IMR-90 (cell line): Measurements from ENCODE around the gene C3orf18. TPM values are rescaled to one million over a fixed set of nuclear protein-coding genes. Genes with fewer than 3 reads are reported as not detected.

Source experiments
- ATAC-seq: fragments of 200-7000 bp; cut with Tn5 transposase; 2 replicates; pipeline ENCODE4 v1.9.1; 2020; ENCODE audit warnings: low read depth, mild to moderate bottlenecking, moderate library complexity
- BruUV-seq: library from RNA; stranded (reverse); fragments of 400-500 nt; replicated peaks from 2 replicates; lab custom pipeline; 2021; lab: Mats Ljungman, UMichigan
- CTCF ChIA-PET: fragments of 300-600 bp; formaldehyde crosslinking; extraction: SDS; loops from one replicate; lab custom pipeline; 2021; ENCODE audit warnings: antibody characterized with exemption; lab: Yijun Ruan, JAX
- POLR2A ChIA-PET: fragments of 300-600 bp; sonication (Branson Sonifier 250); formaldehyde crosslinking; loops from one replicate; lab custom pipeline; 2022; ENCODE audit warnings: antibody characterized with exemption; ENCODE audit not compliant: unreplicated experiment; lab: Charles Lee
- DNase-seq: peaks from one replicate; pipeline ENCODE4 v3.0.0; 2013
- H2AFZ ChIP-seq: replicated peaks from 2 replicates; pipeline ENCODE3; 2013; ENCODE audit warnings: low read length, mild to moderate bottlenecking; ENCODE audit not compliant: poor library complexity
- H2AK5ac ChIP-seq: 2 replicates; pipeline ENCODE4 v1.6.1; 2013; ENCODE audit warnings: low read depth, low read length, inconsistent platforms
- H2AK9ac ChIP-seq: replicated peaks from 2 replicates; pipeline ENCODE3; 2013; ENCODE audit warnings: mild to moderate bottlenecking, low read depth, low read length, moderate library complexity; ENCODE audit not compliant: poor library complexity
- H2BK120ac ChIP-seq: 2 replicates; pipeline ENCODE4 v1.6.1; 2013; ENCODE audit warnings: low read depth, low read length, inconsistent platforms
- H2BK15ac ChIP-seq: 3 replicates; pipeline ENCODE4 v1.6.1; 2013; ENCODE audit warnings: low read depth, low read length, inconsistent platforms
- H2BK20ac ChIP-seq: 2 replicates; pipeline ENCODE4 v1.6.1; 2013; ENCODE audit warnings: low read depth, mild to moderate bottlenecking, inconsistent platforms, low read length, moderate library complexity
- H2BK5ac ChIP-seq: 2 replicates; pipeline ENCODE4 v1.6.1; 2013; ENCODE audit warnings: mild to moderate bottlenecking, low read depth, low read length, inconsistent platforms; ENCODE audit not compliant: poor library complexity, severe bottlenecking
- H3K14ac ChIP-seq: replicated peaks from 2 replicates; pipeline ENCODE4 v1.6.1; 2013; ENCODE audit warnings: low read depth, low read length, inconsistent platforms
- H3K18ac ChIP-seq: 2 replicates; pipeline ENCODE4 v1.6.1; 2013; ENCODE audit warnings: low read depth, low read length, control low read depth
- H3K23ac ChIP-seq: 2 replicates; pipeline ENCODE4 v1.6.1; 2013; ENCODE audit warnings: low read depth, low read length, inconsistent platforms
- H3K27ac ChIP-seq: 2 replicates; pipeline ENCODE4 v1.5.1; 2013; ENCODE audit warnings: mild to moderate bottlenecking, control low read depth, low read length; ENCODE audit not compliant: insufficient read depth
- H3K27me3 ChIP-seq: 2 replicates; pipeline ENCODE4 v1.6.1; 2013; ENCODE audit warnings: low read length; ENCODE audit not compliant: control insufficient read depth, insufficient read depth
- H3K36me3 ChIP-seq: 2 replicates; pipeline ENCODE4 v1.6.1; 2013; ENCODE audit warnings: low read length, mixed read lengths; ENCODE audit not compliant: control insufficient read depth, insufficient read depth
- H3K4ac ChIP-seq: 2 replicates; pipeline ENCODE4 v1.6.1; 2013; ENCODE audit warnings: low read depth, low read length, inconsistent platforms
- H3K4me1 ChIP-seq: 2 replicates; pipeline ENCODE4 v1.6.1; 2013; ENCODE audit warnings: low read length, mixed read lengths; ENCODE audit not compliant: control insufficient read depth, insufficient read depth
- H3K4me2 ChIP-seq: 2 replicates; pipeline ENCODE4 v1.6.1; 2013; ENCODE audit warnings: low read depth, mild to moderate bottlenecking, control low read depth, low read length, moderate library complexity
- H3K4me3 ChIP-seq: 2 replicates; pipeline ENCODE4 v1.5.1; 2013; ENCODE audit warnings: low read depth, mild to moderate bottlenecking, control low read depth, low read length, moderate library complexity; ENCODE audit not compliant: insufficient read depth
- H3K56ac ChIP-seq: 2 replicates; pipeline ENCODE4 v1.6.1; 2013; ENCODE audit warnings: low read length, inconsistent platforms; ENCODE audit not compliant: insufficient read depth; ENCODE audit errors: extremely low read depth
- H3K79me1 ChIP-seq, 2 experiments: 2 replicates each; pipeline ENCODE4 v1.6.1; 2013; ENCODE audit warnings: low read length in 2 of 2, inconsistent platforms in 1 of 2, low read depth in 1 of 2
- H3K9ac ChIP-seq: 2 replicates; pipeline ENCODE4 v1.6.1; 2013; ENCODE audit warnings: low read depth, low read length, control low read depth
- H3K9me1 ChIP-seq: 2 replicates; pipeline ENCODE4 v1.6.1; 2013; ENCODE audit warnings: low read length, inconsistent platforms; ENCODE audit not compliant: insufficient read depth
- H3K9me3 ChIP-seq: 2 replicates; pipeline ENCODE4 v1.6.1; 2013; ENCODE audit warnings: low read length; ENCODE audit not compliant: control insufficient read depth, insufficient read depth
- H4K20me1 ChIP-seq: 2 replicates; pipeline ENCODE4 v1.6.1; 2013; ENCODE audit warnings: low read length, inconsistent platforms; ENCODE audit not compliant: insufficient read depth
- H4K5ac ChIP-seq: 2 replicates; pipeline ENCODE4 v1.6.1; 2013; ENCODE audit warnings: mild to moderate bottlenecking, low read depth, low read length, control low read depth
- H4K8ac ChIP-seq, 2 experiments: 2 replicates each; pipeline ENCODE4 v1.6.1; 2013; ENCODE audit warnings: low read depth in 2 of 2, low read length in 2 of 2, control low read depth in 1 of 2, inconsistent platforms in 1 of 2
- H4K91ac ChIP-seq: 2 replicates; pipeline ENCODE4 v1.6.1; 2013; ENCODE audit warnings: low read depth, low read length, inconsistent platforms; ENCODE audit not compliant: insufficient read depth
- BHLHE40 ChIP-seq: fragments of 150-350 bp; IDR thresholded peaks from 2 replicates; pipeline ENCODE4 v1.6.1; 2016; ENCODE audit warnings: mild to moderate bottlenecking, low read depth, low read length
- CTCF ChIP-seq: conservative IDR thresholded peaks from 2 replicates; pipeline ENCODE4 v1.5.1; 2012; ENCODE audit warnings: mild to moderate bottlenecking, low read depth, low read length, improper control_type of control experiment
- NFE2L2 ChIP-seq: fragments of 150-350 bp; IDR thresholded peaks from 2 replicates; pipeline ENCODE4 v1.6.1; 2016; ENCODE audit warnings: low read depth, mild to moderate bottlenecking, low read length
- POLR2A ChIP-seq: IDR thresholded peaks from 2 replicates; pipeline ENCODE4 v1.6.1; 2012; ENCODE audit warnings: mild to moderate bottlenecking, low read depth, low read length
- RFX5 ChIP-seq: IDR thresholded peaks from 2 replicates; pipeline ENCODE4 v1.8.0; 2012; ENCODE audit warnings: low read depth, mild to moderate bottlenecking, low read length, moderate library complexity
- SMC3 ChIP-seq: fragments of 150-350 bp; IDR thresholded peaks from 2 replicates; pipeline ENCODE4 v1.6.1; 2016; ENCODE audit warnings: low read depth, mild to moderate bottlenecking, antibody characterized with exemption, low read length, moderate library complexity
- WGBS, 2 experiments: methylation state at CpG; one replicate each; pipeline versions ENCODE4 v1.1.5 to v1.1.7; 2013; ENCODE audit warnings: missing lambda C conversion rate in 2 of 2; ENCODE audit not compliant: insufficient read length in 1 of 2; ENCODE audit errors: extremely low coverage in 2 of 2; 5-methylcytosine and 5-hydroxymethylcytosine counted together
- dilution Hi-C: fragments of 300-500 bp; cut with HindIII; formaldehyde crosslinking; loops from one replicate; pipeline ENCODE4 v1.14.3; 2018; ENCODE audit warnings: low sequenced_read_pairs; ENCODE audit not compliant: unreplicated experiment
- in situ Hi-C: fragments of 300-500 bp; cut with MboI; formaldehyde crosslinking; loops from 3 replicates; pipeline ENCODE4 v1.14.3; 2019; ENCODE audit warnings: low sequenced_read_pairs, inconsistent platforms, mixed read lengths
- intact Hi-C: fragments of 100-400 bp; cut with micrococcal nuclease; formaldehyde crosslinking; loops from 2 replicates; pipeline ENCODE4 v1.10.0; 2022
- polyA plus RNA-seq, 3 experiments: library from polyadenylated mRNA; depleted of rRNA; stranded (reverse); fragments of >200 nt; gene quantifications; 2 replicates each; pipeline ENCODE4 v1.2.3, GENCODE V29; 2012; ENCODE audit warnings: low replicate concordance in 1 of 3
- total RNA-seq: library from RNA; depleted of rRNA; stranded (reverse); fragments of >200 nt; gene quantifications from 2 replicates; pipeline ENCODE4 v1.2.3, GENCODE V29; 2012

C3orf18 gene
- total and polyA plus RNA-seq, 2 of the 4 experiments (the other 2 are of a cell fraction) = 6.8 to 10.6 TPM

GRCh38 chr3:50575372-50575771, 7.8 kb upstream of the C3orf18 start:
- Histone ChIP-seq H2BK15ac (no peak overlapping the region), H3K27ac (no peak overlapping the region), H3K4me1 (no peaks in the 10 kb centered on the region; the same call in 1 of the 2 replicates), H2AK9ac (peak overlapping the region; percentile 79), H3K18ac (no peak overlapping the region), H3K56ac (no peak overlapping the region), H2AK5ac (no peak overlapping the region), H4K91ac (no peak overlapping the region), H3K27me3 (no peaks in the 10 kb centered on the region), H3K14ac (no peak overlapping the region), H2BK120ac (no peak overlapping the region), H3K9ac (no peak overlapping the region), H3K4me2 (no peak overlapping the region), H4K8ac (no peak overlapping the region), H3K9me3 (no peaks in the 10 kb centered on the region), H3K23ac (no peak overlapping the region), H3K36me3 (peaks cover 46% of the 10 kb centered on the region; the same call in 1 of the 2 replicates), H3K4ac (no peak overlapping the region), H2AFZ (no peak overlapping the region), H3K4me3 (no peak overlapping the region), H3K79me1 (peaks cover 3 to 16% of the 10 kb centered on the region in 2 experiments; a peak in 3 of 4 replicates), H4K5ac (no peak overlapping the region), H3K9me1 (peaks cover 11% of the 10 kb centered on the region; the same call in 1 of the 2 replicates), H4K20me1 (no peaks in the 10 kb centered on the region), H2BK5ac (no peak overlapping the region), H2BK20ac (no peak overlapping the region)
- ChIA-PET POLR2A (no interaction called here), CTCF (no interaction called here)
- DNase-seq = peak; percentile 20
- dilution Hi-C loops (no loop called here), in situ Hi-C loops (no loop called here), intact Hi-C loops (no loop called here)
- no TSS peak for BruUV-seq
- no peak for TF ChIP-seq SMC3
- no peak for TF ChIP-seq BHLHE40
- TF ChIP-seq NFE2L2 = no peak
- TF ChIP-seq RFX5 = no peak
- no peak for TF ChIP-seq POLR2A
- no peak for TF ChIP-seq CTCF
- no CpG with 5 or more reads among the region's 6 CpGs for WGBS, 2 experiments
- ATAC-seq = no peak
